HG03565 (cell line): ENCODE data around the gene KMT2D.

ENCODE experiments used
- ATAC-seq: cut with Tn5 transposase; IDR thresholded peaks from one replicate; pipeline ENCODE4 v1.9.1; 2021; ENCODE audit warnings: mild to moderate bottlenecking, moderate library complexity; ENCODE audit not compliant: unreplicated experiment

KMT2D gene

DNA sequence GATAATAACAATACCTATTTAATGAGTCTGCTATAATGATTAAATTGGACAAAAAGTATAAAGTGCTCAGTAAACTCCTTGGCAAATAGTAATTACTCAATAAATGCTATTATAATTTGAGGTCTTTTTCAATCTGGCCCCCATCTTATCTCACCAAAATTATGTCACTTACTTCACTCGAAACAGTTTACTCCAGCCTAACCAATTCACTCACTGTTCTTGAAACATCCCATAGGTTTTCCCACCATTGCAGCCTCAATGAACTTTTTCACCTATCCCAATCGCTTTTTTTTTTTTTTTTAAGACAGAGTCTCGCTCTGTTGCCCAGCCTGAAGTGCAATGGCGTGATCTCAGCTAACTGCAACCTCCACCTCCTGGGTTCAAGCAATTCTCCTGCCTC lies 24.6 kb downstream of the KMT2D start:
- ATAC-seq: no peak

DNA sequence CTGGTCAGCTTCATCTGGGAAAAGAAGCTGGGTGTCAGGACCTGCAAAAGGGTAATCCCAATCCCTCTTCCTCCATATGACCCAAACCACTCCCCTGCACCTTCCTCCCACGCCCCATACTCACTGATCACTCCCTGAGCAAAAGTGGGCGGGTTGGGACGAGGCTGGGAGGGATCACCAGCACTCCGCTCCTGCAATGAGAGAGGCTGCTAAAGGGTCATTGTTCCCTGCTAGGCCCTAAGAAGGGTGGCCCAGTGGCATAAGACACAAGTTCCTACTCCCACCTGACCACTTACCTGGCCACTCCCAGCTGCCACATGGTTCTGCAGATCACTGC lies 26.3 kb downstream of the KMT2D start:
- ATAC-seq: no peak

DNA sequence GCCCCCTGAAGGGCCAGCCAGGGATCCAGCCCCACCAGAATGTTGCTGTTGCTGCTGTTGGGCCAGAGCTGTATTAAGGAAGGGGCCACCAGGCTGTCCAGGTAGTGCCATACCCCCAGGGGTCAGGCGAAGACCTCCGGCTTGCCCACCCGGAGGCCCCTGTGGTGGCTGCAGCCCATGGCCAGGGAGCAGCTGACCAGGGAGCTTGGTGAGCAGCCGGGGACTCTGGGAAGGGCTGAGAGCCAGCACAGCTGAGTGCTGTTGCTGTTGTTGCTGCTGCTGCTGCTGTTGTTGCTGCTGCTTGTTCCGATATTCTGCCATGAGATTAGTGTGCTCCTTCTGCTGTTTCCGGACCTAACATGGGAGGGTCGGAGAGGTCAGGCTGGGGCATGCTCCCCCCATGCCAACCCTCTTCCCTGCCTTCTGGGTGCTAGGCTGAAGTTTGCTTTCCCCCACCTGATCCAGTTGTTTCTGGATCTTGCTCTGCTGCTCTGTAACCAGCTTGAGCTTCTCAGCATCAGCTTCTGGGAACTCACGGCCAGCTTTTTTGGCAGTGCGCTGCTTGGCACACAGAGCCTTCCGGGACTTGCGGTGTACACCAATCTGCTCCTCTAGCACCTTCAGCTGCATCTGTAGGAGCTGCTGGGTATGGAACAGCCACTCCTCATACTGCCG lies 26.8 kb downstream of the KMT2D start:
- ATAC-seq: no peak

DNA sequence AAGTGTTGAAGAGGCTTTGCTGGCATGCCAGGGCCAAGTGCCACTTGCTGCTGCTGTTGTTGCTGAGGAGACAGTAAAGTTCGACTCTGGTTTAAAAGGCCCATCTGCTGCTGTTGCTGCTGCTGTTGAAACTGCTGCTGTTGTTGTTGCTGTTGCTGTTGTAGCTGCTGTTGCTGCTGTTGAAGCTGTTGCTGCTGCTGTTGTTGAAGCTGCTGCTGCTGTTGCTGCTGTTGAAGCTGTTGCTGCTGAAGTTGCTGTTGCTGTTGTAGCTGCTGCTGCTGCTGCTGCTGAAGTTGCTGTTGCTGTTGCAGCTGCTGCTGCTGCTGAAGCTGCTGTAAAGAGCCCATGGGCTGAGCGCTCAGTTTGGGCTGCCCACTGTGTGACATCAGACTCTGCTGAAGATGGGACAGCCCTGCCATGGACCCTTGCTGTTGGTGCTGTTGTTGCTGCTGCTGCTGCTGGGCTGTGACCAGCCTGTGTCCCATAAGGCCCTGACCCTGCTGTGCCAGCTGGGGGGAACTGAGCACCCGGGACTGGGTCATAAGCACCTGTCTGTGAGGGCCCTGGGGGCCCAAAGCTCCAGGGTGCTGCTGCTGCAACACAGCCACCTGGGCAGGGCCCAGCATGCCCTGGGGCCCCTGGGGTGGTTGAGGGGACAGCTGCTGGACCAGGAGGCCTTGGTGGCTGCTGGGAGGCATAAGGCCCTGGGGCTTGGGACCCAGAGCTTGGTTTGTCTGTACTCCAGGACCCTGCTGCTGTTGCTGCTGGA lies 27.7 kb downstream of the KMT2D start:
- ATAC-seq: no peak

DNA sequence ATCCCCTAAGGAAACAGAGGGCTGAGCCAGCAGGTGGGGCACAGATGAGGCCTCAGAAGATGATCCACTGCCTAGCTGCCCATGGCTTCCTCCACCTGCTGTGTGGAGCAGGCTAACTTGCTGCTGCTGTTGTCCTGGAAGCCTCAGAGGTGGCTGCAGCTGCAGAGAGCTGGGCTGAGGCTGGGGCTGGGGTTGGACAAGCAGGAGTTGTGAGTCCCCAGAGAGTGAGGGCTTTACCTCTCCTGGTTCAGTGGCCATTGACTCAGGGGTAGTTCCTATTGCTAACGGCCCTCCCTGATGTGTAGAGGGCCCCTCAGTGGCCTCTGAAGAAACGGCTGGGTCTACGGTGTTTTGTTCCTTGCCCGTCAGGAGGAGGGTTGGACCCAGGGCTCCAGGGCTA lies 28.3 kb downstream of the KMT2D start:
- ATAC-seq: no peak

DNA sequence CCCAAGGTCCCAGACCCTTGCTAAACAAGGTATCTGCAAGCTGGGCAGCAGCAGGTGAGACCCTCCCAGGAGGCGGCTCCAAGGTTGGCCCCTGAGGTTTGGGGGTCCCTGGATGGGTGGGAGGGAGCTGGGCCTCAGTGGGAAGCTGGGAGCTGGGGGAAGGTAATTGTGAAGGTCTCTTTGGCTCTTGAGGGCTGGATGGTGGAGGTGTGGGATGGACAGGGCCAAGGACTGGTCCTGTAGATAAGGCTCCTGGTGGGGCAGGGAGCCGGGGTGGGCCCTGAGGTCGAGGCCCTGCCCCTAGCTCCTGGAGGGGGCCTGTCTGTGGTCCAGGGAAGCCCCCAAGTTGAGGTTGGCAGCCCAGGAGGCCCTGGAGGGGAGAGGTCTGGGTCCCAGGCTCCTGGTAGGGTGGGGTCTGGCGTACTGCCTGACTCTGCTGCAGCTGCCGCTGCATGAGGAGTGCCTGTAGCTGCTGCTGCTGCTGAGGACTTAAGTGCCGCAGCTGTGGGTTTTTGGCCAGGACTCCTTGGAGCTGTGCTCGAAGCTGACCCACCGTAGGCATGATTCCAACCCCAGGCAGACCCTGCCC lies 28.9 kb downstream of the KMT2D start:
- ATAC-seq: no peak

DNA sequence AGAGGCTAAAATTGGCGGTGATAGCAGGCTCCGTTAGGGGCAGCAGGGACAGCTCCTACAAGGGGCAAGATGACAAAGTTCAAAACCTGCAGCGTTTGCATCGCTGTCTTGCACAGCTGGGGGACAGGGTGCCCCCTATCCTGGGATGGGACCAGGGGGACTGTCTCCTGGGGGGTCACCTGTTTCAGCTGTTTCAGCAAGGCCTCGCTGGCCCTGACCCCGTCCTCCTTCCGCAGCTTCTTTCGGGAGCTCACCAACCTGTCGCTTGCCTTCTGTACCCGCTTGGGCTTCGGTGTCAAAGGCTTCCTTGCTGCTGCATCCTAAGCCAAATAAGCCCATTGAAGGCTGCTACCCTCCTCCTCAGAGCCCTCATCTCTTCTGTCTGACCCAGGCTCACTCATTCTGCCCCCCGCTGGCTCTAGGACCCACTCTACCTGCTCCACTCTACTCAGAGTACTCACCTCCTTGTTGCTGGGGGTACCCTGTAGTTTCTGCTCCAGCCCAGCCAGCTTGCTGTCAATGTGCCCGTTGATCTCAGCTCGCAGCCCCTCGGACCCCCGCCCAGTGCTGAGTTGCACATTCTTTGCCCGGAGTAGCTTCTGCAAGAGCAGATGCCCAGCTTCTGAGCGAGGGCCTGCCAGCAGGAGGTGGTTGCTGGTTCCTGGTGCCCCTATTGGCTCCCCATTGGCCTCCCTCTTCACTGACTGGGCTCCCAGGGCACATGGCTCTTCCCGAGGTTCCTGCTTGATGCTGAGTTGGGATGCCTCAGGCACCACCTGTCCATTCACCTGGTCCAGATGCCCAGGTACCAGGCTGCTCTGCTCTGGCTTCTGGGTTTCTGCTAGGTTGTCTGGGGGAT lies 29.7 kb downstream of the KMT2D start:
- no peak for ATAC-seq

DNA sequence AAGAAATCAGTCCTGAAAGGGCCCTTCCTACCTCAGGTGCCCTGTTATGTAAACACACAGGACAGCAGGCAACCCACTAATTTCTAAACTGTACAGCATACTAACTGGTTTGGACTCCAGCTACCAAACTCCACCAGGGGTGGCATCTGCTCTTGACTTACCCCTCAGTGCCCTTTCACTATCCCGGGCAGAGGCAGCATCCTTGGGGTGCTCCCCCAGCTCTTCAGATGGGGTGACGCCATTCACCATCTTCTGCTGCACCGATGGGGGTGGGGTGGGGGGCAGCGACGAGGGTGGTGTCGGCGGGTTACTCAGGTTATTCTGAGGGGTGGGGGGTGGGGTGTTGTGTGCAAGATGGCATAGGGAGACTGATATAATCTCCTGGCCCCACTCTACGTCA lies 30.5 kb downstream of the KMT2D start:
- no peak for ATAC-seq

DNA sequence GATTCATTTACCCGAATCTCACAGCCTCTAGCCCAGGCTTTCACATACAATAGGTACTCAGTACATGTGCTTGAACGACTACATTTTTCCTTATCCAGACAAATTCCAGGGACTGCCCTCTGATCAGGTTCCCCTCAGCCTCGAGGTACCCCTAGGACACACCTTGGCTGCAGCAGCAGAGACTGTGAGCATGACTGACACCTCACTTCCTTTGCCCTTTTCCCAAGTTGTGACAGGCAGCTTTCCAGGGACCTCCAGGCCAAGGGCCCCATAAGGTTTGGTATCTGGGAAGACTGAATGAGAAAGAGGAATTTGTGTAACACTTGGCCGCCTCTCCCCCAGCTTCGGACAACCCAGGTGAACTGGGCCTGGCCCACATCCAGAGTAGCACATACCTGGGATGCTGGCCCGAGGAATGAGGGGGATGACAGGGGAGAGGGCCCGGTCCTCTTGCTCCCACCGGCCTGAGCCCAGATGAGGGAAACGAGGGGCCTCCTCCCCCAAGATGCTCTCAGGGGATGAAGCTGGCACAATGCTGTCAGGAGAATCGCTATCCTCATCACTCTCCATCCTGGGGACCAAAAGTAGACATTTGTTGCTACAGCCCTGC lies 31.8 kb downstream of the KMT2D start:
- no peak for ATAC-seq

DNA sequence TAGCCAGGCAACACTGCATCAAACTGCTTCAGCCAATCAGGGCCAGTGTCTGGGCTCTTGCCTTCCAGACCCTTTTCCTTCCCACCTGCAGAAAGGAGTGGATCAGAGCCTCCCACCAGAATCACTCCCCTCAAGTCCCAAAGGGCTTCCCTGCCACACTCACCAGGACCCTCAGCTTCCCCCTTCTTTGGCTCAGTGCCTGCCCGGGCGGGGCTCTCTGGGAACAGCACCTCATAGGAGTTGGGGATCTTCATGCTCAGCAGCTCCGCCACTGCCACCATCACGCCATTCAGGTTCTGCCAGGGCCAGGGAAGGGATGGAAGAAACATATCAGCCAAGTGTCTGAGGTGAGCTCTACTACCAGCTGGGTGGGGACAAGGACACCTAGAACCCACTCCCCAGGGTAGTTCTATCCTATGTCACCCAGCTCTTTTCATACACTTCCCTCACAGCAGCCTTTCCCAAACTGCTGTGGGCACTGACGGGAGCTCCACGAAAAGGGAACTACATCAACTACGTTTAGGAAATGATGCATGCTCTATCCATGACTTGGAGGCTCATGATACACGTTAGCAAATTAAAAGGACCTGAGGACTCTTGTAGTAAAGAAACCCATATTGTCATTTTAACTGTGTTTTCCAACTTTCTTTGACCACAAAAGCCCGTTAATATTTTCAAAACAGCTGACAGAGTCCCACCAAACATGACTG lies 32.6 kb downstream of the KMT2D start:
- no peak for ATAC-seq

DNA sequence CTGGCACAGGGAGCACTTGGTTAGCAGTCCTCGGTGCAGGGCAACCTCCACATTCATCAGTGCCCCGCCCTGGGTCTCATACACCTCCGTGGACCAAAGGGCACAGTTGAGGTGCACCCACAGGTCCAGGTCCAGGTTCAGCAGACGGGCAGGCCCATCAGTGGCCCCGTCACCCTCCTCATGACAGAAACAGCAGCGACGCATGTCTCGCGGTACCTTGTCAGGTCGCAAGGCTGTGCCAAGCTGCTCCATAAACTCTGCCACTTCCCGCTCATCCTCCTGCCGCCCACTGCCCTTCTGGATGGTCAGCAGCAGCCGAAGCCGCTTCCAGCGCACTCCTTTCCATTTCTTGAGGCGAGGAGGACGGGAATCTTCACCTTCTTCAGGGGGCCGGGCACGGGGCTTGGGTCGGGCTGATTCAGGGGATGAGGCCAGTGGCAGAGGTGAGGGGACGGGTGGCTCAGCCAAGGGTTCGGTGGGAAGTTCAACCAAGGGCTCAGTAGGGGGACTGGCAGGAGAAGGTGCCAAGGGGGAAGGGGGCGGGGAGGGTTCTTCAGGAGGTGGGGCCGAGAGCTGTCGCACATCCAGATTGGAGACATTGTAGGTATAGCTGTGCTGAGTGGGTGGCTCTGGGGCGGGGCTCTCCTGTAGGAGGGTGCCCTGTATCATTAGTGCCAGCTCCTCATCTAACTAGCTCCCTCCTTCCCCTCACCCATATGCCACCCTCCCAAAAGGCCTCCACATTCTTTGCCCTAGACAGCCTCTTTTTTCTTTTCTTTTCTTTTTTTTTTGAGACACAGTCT lies 33.7 kb downstream of the KMT2D start:
- ATAC-seq: no peak

DNA sequence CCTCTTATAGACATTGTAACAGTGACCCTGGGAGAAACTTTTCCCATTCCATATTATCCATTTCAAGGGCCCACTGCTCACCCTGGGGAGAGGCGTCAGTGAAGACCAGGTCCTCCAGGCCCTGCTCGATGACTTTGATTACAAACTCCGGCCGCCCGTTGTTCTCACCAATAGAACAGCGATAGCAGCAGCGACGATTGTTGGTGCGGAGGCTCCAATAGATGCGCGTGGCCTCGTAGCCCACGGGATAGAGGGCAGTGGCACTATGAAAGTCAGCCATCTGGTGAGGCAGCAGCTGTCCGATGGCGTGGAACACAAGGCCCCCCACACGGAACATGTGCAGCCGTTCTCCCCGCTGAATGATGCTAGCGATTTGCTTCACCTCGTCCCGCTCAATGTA lies 34.5 kb downstream of the KMT2D start:
- no peak for ATAC-seq

DNA sequence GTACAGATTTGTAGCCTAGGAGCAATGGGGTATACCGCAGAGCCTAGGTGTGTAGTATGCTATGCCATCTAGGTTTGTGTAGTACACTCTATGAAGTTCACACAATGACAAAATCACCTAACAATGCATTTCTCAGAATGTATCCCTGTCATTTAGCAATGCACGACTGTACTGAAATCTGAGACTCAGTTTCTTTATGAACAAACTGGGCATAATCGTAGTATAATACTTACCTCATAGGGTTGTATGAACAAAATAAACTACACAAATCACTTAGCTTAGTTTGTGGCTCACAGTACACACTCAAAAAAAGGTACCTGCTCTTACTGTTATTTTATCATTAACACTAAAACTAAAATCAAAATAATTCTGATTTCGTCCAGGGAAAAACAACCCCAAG lies 35.1 kb downstream of the KMT2D start:
- ATAC-seq: no peak

DNA sequence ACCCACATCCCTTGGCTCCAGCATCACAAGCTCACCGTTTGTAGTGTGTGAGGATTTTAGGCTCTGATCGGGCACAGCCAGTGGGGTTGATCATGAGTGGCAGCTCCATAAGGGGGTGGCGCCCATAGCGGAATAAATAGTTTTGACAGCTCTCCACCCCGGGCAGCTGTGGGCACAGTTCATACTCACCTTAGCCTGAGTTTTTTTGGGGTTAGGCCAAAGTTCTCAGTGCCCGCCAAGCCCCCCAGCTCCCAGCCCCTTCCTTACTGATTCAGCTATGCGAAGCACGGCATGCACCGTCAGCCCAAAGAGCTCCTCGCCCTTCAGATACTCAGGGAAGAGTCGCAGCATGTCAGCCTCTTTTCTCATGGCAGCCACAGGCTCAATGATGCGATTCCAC lies 36.1 kb downstream of the KMT2D start:
- no peak for ATAC-seq

DNA sequence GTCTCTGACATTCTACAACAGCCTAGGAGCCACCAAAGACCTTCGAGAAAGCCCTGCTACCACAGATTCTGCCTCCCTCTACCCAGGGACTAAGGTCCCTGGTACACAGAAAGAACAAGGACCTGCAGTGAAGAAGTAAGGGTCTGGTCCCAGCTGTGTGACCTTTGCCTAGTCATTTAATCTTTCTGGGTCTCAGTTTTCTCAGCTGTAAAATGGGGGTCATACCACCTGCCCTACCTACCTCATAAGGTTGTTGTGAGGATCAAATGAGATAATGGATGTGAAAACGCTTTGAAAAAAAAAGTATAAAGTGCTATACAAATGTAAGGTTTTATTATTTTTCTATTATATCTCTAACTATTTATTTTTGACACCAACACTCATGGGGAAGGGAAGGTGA lies 36.8 kb downstream of the KMT2D start:
- no peak for ATAC-seq

DNA sequence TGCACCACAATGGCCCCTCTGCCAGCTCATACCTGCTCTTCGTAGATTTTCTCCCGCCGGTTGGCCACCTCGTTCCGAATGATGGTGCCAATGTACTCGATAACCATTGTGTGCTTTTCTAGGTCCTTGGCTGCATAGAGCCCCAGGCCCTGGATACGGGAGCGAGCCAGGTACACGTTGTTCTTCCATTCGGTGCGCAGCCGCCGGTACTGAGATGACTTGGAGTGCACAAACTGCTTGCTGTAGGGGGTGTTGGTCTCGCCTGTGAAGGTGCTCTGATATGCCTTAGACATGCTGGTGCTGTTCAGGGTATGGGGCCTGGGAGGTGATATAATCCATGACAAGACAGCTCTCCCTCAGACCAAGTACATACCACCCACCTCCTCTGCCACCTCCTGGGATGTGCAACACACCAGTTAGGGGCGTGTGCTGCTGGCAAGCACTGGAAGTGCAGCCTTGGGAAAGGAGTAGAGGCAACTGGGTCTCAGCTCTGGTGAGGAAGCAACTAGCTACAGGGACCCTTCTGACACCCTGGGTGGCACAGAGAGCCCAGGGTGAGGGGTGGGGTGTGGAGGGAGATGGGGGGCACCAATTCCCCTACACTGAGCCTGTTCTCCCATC lies 37.9 kb downstream of the KMT2D start:
- no peak for ATAC-seq

DNA sequence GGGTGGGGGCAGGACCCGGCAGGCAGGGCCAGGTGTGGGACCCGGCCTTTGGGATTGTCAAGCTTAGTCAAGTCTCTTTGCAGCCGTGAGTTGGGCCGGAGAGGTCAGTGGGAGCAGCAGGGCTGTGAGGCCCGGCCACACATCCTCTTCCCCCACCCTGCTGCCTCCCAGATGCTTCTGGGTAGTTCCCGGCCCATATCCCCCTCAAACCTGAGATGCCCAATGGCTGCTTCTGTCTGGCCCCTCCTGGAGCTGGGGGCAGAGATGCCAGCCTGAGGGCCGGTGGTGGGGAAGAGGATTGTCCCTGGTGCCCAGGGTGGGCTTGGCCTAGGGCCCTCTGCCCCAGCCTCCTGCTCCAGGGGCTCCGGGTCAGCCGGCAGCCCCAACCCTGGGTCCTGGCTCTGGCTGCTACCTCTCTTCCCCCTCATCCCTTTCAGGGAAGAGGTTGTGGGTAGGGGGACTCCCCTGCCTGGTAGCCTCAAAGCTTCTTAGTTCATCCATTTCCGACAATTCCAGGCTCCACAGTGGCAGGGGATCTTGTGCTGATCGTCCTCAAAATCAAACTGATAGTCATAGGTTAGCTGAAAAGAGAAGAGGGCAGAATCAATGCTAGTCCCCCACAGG lies 39.2 kb downstream of the KMT2D start:
- ATAC-seq: no peak

DNA sequence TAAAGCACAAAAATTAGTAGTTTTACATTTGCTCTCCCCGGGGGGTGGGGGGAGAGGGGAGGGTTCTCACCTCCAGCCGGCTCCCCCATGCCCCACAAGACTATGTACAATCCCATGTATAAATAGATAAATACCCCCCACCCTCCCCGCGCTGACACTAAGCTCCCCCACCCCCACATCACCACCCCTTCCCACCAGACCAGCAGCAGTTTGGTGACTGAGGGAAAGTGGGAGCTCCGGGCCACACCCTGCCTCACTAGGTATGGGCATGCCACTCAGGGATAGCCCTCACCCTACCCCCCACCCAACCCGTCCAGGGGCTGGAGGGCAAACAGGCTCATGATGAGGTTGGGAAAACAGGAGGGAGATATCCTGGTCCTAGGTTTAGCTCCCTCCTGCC lies 40.2 kb downstream of the KMT2D start:
- no peak for ATAC-seq
